Activated CD4-positive, alpha-beta T cell treated with anti-CD3 and anti-CD28 coated beads for 48 hours (primary cell): ENCODE measurements around the gene DISP2.

ENCODE experiments used
- DNase-seq: peaks from one replicate; pipeline ENCODE4 v3.0.0-alpha.2; 2020

DISP2 gene

GRCh38 chr15:40392986-40393948 is 35.2 kb downstream of the DISP2 start:
- no peak for DNase-seq

- DNase-seq = no peak
Measured at GRCh38 chr15:40397688-40398412, 39.8 kb downstream of the DISP2 start.

GRCh38 chr15:40398413-40398873 is 40.4 kb downstream of the DISP2 start:
- DNase-seq = peak; percentile 18

GRCh38 chr15:40399370-40399769 is 41.4 kb downstream of the DISP2 start:
- DNase-seq = no peak

- DNase-seq = peak; percentile 94
Measured at GRCh38 chr15:40405501-40406381, 47.7 kb downstream of the DISP2 start, which contains the start of gene IVD. IVD (plus strand) TSS chr15:40405795; CDS start chr15:40405828, 33 bp downstream.

- no peak for DNase-seq
Measured at GRCh38 chr15:40407330-40407990, 49.4 kb downstream of the DISP2 start.

GRCh38 chr15:40409366-40409765 is 51.3 kb downstream of the DISP2 start:
- DNase-seq = no peak

GRCh38 chr15:40410476-40410875 is 52.5 kb downstream of the DISP2 start:
- DNase-seq = no peak

- no peak for DNase-seq
Measured at GRCh38 chr15:40412095-40412759, 54.2 kb downstream of the DISP2 start.

GRCh38 chr15:40413036-40413435 is 55.0 kb downstream of the DISP2 start:
- DNase-seq = no peak

GRCh38 chr15:40414816-40415215 is 56.8 kb downstream of the DISP2 start:
- DNase-seq = no peak

- DNase-seq = no peak
Measured at GRCh38 chr15:40415226-40415625, 57.2 kb downstream of the DISP2 start.

GRCh38 chr15:40416056-40416455 is 58.0 kb downstream of the DISP2 start:
- no peak for DNase-seq

- no peak for DNase-seq
Measured at GRCh38 chr15:40418126-40418525, 60.1 kb downstream of the DISP2 start.

GRCh38 chr15:40420071-40420713 is 62.2 kb downstream of the DISP2 start:
- DNase-seq = no peak

GRCh38 chr15:40420793-40421192 is 62.8 kb downstream of the DISP2 start:
- no peak for DNase-seq

- peak; percentile 90 for DNase-seq
Measured at GRCh38 chr15:40421246-40422157, 63.5 kb downstream of the DISP2 start.

GRCh38 chr15:40424483-40425115 is 66.6 kb downstream of the DISP2 start:
- DNase-seq = no peak

GRCh38 chr15:40425681-40426080 is 67.7 kb downstream of the DISP2 start:
- no peak for DNase-seq
